Retinal pigment epithelial cell (primary cell): ENCODE data around the gene IKBKE.
"Not testable (repeated sequence)": the region's sequence is repeated elsewhere in the genome, so short reads cannot be mapped to it uniquely, and the experiment has no call there.

Experiments
- DNase-seq: peaks from one replicate; pipeline ENCODE4 v3.0.0-alpha.2; 2010; ENCODE audit warnings: low read depth
- H3K4me3 ChIP-seq: 2 replicates; pipeline ENCODE4 v1.5.1; 2011; ENCODE audit warnings: mild to moderate bottlenecking, low read length, control low read depth, moderate library complexity
- CTCF ChIP-seq: conservative IDR thresholded peaks from 2 replicates; pipeline ENCODE4 v1.5.1; 2011; ENCODE audit warnings: low read depth, low read length, control low read depth, inconsistent platforms

The IKBKE gene

GRCh38 chr1:206478746-206479145, 8.5 kb downstream of the IKBKE start:
- no peak overlapping the region for H3K4me3 ChIP-seq
- TF ChIP-seq CTCF: no peak
- DNase-seq: no peak

GRCh38 chr1:206479183-206480125, 9.2 kb downstream of the IKBKE start:
- no peak for DNase-seq
- no peak overlapping the region for H3K4me3 ChIP-seq
- peak; percentile 83 for TF ChIP-seq CTCF

- TF ChIP-seq CTCF: no peak
Observed at GRCh38 chr1:206480211-206480610, 9.9 kb downstream of the IKBKE start.

GRCh38 chr1:206482611-206483010, 12.3 kb downstream of the IKBKE start:
- no peak overlapping the region for H3K4me3 ChIP-seq
- no peak for DNase-seq
- no peak for TF ChIP-seq CTCF

More at GRCh38 chr1:206480211-206480610, 9.9 kb downstream of the IKBKE start:
- no peak overlapping the region for H3K4me3 ChIP-seq
- DNase-seq: no peak

GRCh38 chr1:206483864-206484263, 13.6 kb downstream of the IKBKE start:
- not testable (repeated sequence) for H3K4me3 ChIP-seq, DNase-seq

GRCh38 chr1:206484901-206485300, 14.6 kb downstream of the IKBKE start:
- TF ChIP-seq CTCF: no peak
- no peak overlapping the region for H3K4me3 ChIP-seq
- DNase-seq: no peak

GRCh38 chr1:206486995-206487788, 16.9 kb downstream of the IKBKE start:
- DNase-seq: no peak
- no peak for TF ChIP-seq CTCF
- no peak overlapping the region for H3K4me3 ChIP-seq
